ENCODE results near the gene RFX5.
A peak's percentile ranks its signal among the peaks of the same experiment; 100 is the strongest.

Gene RFX5

GRCh38 chr1:151347523-151348246 lies 633 bp upstream of the RFX5 start:
- H3K27me3 ChIP-seq, result no peaks in the 10 kb centered on the region
- H3K27ac ChIP-seq, result peak overlapping the region; percentile 94
- TF ChIP-seq, protein P1, sequence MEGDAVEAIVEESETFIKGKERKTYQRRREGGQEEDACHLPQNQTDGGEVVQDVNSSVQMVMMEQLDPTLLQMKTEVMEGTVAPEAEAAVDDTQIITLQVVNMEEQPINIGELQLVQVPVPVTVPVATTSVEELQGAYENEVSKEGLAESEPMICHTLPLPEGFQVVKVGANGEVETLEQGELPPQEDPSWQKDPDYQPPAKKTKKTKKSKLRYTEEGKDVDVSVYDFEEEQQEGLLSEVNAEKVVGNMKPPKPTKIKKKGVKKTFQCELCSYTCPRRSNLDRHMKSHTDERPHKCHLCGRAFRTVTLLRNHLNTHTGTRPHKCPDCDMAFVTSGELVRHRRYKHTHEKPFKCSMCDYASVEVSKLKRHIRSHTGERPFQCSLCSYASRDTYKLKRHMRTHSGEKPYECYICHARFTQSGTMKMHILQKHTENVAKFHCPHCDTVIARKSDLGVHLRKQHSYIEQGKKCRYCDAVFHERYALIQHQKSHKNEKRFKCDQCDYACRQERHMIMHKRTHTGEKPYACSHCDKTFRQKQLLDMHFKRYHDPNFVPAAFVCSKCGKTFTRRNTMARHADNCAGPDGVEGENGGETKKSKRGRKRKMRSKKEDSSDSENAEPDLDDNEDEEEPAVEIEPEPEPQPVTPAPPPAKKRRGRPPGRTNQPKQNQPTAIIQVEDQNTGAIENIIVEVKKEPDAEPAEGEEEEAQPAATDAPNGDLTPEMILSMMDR (IDR thresholded peaks at IDR 0.05), result no peak
- peaks cover 12 to 15% of the 10 kb centered on the region in 2 experiments for H3K4me1 ChIP-seq (ENCODE audit: control insufficient read depth in 1 of 2, insufficient read depth in 1 of 2, low read depth in 1 of 2, low read length in 1 of 2)
- peak overlapping the region; percentile 75 to 90 for H3K4me3 ChIP-seq (ENCODE audit: low read depth in 1 of 2, low read length in 1 of 2)
- peaks cover 22% of the 10 kb centered on the region for H3K36me3 ChIP-seq
- no peaks in the 10 kb centered on the region for H3K9me3 ChIP-seq

- peak overlapping the region; percentile 94 for H3K27ac ChIP-seq
These were observed 827 bp downstream of the RFX5 start for GRCh38 chr1:151346082-151346768.

GRCh38 chr1:151344291-151344690 lies 2.8 kb downstream of the RFX5 start:
- H3K27ac ChIP-seq, result no peak overlapping the region

More at GRCh38 chr1:151346082-151346768, 827 bp downstream of the RFX5 start:
- peak overlapping the region; percentile 75 to 90 for H3K4me3 ChIP-seq (ENCODE audit: low read depth in 1 of 2, low read length in 1 of 2)
- TF ChIP-seq, protein P1 (IDR thresholded peaks at IDR 0.05), result no peak
- H3K36me3 ChIP-seq, result peaks cover 28% of the 10 kb centered on the region
- H3K9me3 ChIP-seq, result no peaks in the 10 kb centered on the region
- no peaks in the 10 kb centered on the region for H3K27me3 ChIP-seq
- H3K4me1 ChIP-seq (ENCODE audit: control insufficient read depth in 1 of 2, insufficient read depth in 1 of 2, low read depth in 1 of 2, low read length in 1 of 2), result peaks cover 12 to 15% of the 10 kb centered on the region in 2 experiments

DNA sequence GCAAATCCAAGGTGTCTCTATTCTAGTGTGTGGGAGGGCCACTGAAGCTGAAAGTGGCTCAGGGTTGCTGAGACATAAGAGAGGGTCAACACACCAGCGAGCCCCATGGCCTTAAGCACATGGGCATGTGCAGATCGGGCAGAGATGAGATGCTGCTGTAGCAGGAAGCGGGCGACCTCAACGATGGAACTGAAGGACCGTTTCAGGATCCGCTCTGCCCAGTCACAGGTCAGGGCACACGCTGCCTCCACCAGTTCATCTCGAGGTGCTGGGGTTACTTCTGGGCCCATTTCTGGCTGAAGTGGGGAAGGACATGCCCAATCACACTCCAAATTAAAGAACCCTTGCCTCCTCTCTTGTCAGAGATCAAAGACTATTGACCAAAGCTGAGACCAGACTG lies 3.5 kb downstream of the RFX5 start:
- peaks cover 15% of the 10 kb centered on the region in 2 experiments for H3K4me1 ChIP-seq (ENCODE audit: control insufficient read depth in 1 of 2, insufficient read depth in 1 of 2, low read depth in 1 of 2, low read length in 1 of 2)
- H3K9me3 ChIP-seq, result no peaks in the 10 kb centered on the region
- H3K36me3 ChIP-seq, result peaks cover 28% of the 10 kb centered on the region
- H3K27ac ChIP-seq, result no peak overlapping the region
- H3K27me3 ChIP-seq, result no peaks in the 10 kb centered on the region
- H3K4me3 ChIP-seq (ENCODE audit: low read depth in 1 of 2, low read length in 1 of 2), result no peak overlapping the region
- TF ChIP-seq, protein P1 (IDR thresholded peaks at IDR 0.05), result no peak

More at GRCh38 chr1:151344291-151344690, 2.8 kb downstream of the RFX5 start:
- Histone ChIP-seq H3K36me3 (peaks cover 28% of the 10 kb centered on the region), H3K4me3 (ENCODE audit: low read depth in 1 of 2, low read length in 1 of 2) (no peak overlapping the region), H3K4me1 (ENCODE audit: control insufficient read depth in 1 of 2, insufficient read depth in 1 of 2, low read depth in 1 of 2, low read length in 1 of 2) (peaks cover 15% of the 10 kb centered on the region in 2 experiments), H3K9me3 (no peaks in the 10 kb centered on the region), H3K27me3 (no peaks in the 10 kb centered on the region)
- TF ChIP-seq, protein P1 (IDR thresholded peaks at IDR 0.05), result no peak

DNA sequence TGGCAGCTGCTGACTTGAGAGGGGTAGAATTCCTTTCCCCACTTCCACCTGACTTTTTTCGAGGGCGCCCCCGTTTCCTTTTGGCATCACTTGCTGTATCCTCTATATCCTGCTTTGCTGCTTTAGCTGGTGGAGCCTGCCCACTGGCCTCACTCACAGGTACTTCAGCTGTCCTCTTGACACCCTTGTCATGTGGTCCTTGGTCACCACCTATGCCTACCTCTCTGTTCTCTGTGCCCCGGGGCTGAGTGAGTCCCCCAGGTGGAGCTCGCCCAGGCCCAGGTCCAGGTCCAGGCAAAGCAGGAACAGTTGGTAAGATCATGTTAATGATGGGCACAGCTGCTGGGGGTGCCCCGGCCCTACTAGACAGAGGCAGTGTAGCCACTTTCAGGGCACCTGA lies 4.5 kb downstream of the RFX5 start:
- peaks cover 11 to 12% of the 10 kb centered on the region in 2 experiments for H3K4me1 ChIP-seq (ENCODE audit: control insufficient read depth in 1 of 2, insufficient read depth in 1 of 2, low read depth in 1 of 2, low read length in 1 of 2)
- peaks cover 28% of the 10 kb centered on the region for H3K36me3 ChIP-seq
- no peak overlapping the region for H3K27ac ChIP-seq
- H3K9me3 ChIP-seq, result no peaks in the 10 kb centered on the region
- no peak overlapping the region for H3K4me3 ChIP-seq (ENCODE audit: low read depth in 1 of 2, low read length in 1 of 2)
- no peaks in the 10 kb centered on the region for H3K27me3 ChIP-seq
- TF ChIP-seq, protein P1 (IDR thresholded peaks at IDR 0.05), result no peak

Measured in neutrophil (primary cell).